SK-N-SH (cell line): ENCODE measurements around the gene EFTUD2. TPM values are rescaled to one million over a fixed set of nuclear protein-coding genes. Genes with fewer than 3 reads are reported as not detected.
"Not testable (repeated sequence)": the region's sequence is repeated elsewhere in the genome, so short reads cannot be mapped to it uniquely, and the experiment has no call there.

Experiments used
- CTCF ChIA-PET: fragments of 300-600, 350-600 bp; formaldehyde crosslinking; extraction: SDS; loops from one replicate; lab custom pipeline; 2021; lab: Yijun Ruan, JAX
- POLR2A ChIA-PET: fragments of 350-600 bp; sonication (Branson Sonifier 250); formaldehyde crosslinking; extraction: SDS; loops from one replicate; lab custom pipeline; 2020; ENCODE audit warnings: antibody characterized with exemption, inconsistent platforms; lab: Yijun Ruan, JAX
- DNase-seq: peaks from one replicate; pipeline ENCODE4 v3.0.0; 2012
- H2AFZ ChIP-seq: fragments of 200-600 bp; sonication (generic); 2 replicates; pipeline ENCODE4 v1.8.1; 2016; ENCODE audit warnings: antibody characterized with exemption, mild to moderate bottlenecking, low read depth
- H3F3A ChIP-seq: fragments of 200-600 bp; sonication (generic); replicated peaks from 2 replicates; pipeline ENCODE3; 2016; ENCODE audit warnings: antibody characterized with exemption, mild to moderate bottlenecking; ENCODE audit not compliant: insufficient read depth
- H3K27ac ChIP-seq, 2 experiments: fragments of 200-500 bp in 1 of 2; fragments of 200-600 bp in 1 of 2; sonication (Bioruptor generic) in 1 of 2; sonication (generic), shearing (Covaris generic) in 1 of 2; 2 replicates each; pipeline versions ENCODE4 v1.5.1 to v1.6.1; 2014 to 2016; ENCODE audit warnings: low read depth in 2 of 2, inconsistent platforms in 1 of 2, low read length in 1 of 2, mild to moderate bottlenecking in 1 of 2, mixed read lengths in 1 of 2
- H3K27me3 ChIP-seq: fragments of 200-600 bp; sonication (generic), shearing (Covaris generic); 2 replicates; pipeline ENCODE4 v1.6.1; 2016; ENCODE audit warnings: mixed run types; ENCODE audit not compliant: insufficient read depth
- H3K36me3 ChIP-seq, 2 experiments: fragments of 200-500 bp in 1 of 2; fragments of 200-600 bp in 1 of 2; sonication (Bioruptor generic) in 1 of 2; sonication (generic) in 1 of 2; replicated peaks in 1 of 2; 2 replicates each; pipeline versions ENCODE3 to v1.5.1; 2014 to 2016; ENCODE audit warnings: low read length in 1 of 2, mild to moderate bottlenecking in 1 of 2; ENCODE audit not compliant: insufficient read depth in 2 of 2, control insufficient read depth in 1 of 2
- H3K4me1 ChIP-seq, 2 experiments: fragments of 200-500 bp in 1 of 2; fragments of 200-600 bp in 1 of 2; sonication (Bioruptor generic) in 1 of 2; sonication (generic), shearing (Covaris generic) in 1 of 2; 2 replicates each; pipeline versions ENCODE4 v1.5.1 to v1.6.1; 2014 to 2016; ENCODE audit warnings: low read depth in 1 of 2, low read length in 1 of 2, mixed run types in 1 of 2; ENCODE audit not compliant: insufficient read depth in 2 of 2, control insufficient read depth in 1 of 2
- H3K4me2 ChIP-seq: fragments of 200-600 bp; sonication (generic), shearing (Covaris generic); 2 replicates; pipeline ENCODE4 v1.6.1; 2017; ENCODE audit warnings: mixed run types
- H3K4me3 ChIP-seq, 2 experiments: fragments of 200-500 bp in 1 of 2; fragments of 200-600 bp in 1 of 2; sonication (Bioruptor generic) in 1 of 2; sonication (generic), shearing (Covaris generic) in 1 of 2; 2 replicates each; pipeline versions ENCODE4 v1.5.1 to v1.8.1; 2014 to 2016; ENCODE audit warnings: low read depth in 2 of 2, inconsistent platforms in 1 of 2, low read length in 1 of 2, mild to moderate bottlenecking in 1 of 2, mixed read lengths in 1 of 2, moderate library complexity in 1 of 2
- H3K79me2 ChIP-seq: fragments of 200-600 bp; sonication (generic); 2 replicates; pipeline ENCODE4 v1.8.1; 2017; ENCODE audit warnings: mild to moderate bottlenecking; ENCODE audit not compliant: insufficient read depth
- H3K9ac ChIP-seq: fragments of 200-600 bp; sonication (generic); 2 replicates; pipeline ENCODE4 v1.6.1; 2017; ENCODE audit warnings: mixed run types
- H3K9me2 ChIP-seq: fragments of 200-600 bp; sonication (generic); 2 replicates; pipeline ENCODE4 v1.6.1; 2017; ENCODE audit warnings: mixed run types
- H3K9me3 ChIP-seq: fragments of 200-600 bp; sonication (generic); 2 replicates; pipeline ENCODE4 v1.6.1; 2017; ENCODE audit warnings: mixed run types, mild to moderate bottlenecking, moderate library complexity
- H4K20me1 ChIP-seq: fragments of 200-600 bp; sonication (generic); 2 replicates; pipeline ENCODE4 v1.6.1; 2017; ENCODE audit warnings: mild to moderate bottlenecking, mixed run types; ENCODE audit not compliant: insufficient read depth
- EZH2phosphoT487 ChIP-seq: fragments of 200-600 bp; sonication (generic); IDR thresholded peaks from 2 replicates; pipeline ENCODE4 v1.6.1; 2017; ENCODE audit warnings: low read depth, mixed run types, mild to moderate bottlenecking, antibody characterized with exemption, moderate library complexity, borderline replicate concordance
- FOXJ3 ChIP-seq: sonication (generic); formaldehyde crosslinking; IDR thresholded peaks from 2 replicates; pipeline ENCODE4 v1.5.1; 2020; ENCODE audit warnings: mild to moderate bottlenecking, missing genetic modification reagents
- FOXM1 ChIP-seq: IDR thresholded peaks from 2 replicates; pipeline ENCODE4 v1.4.0; 2012; ENCODE audit warnings: low read depth, mild to moderate bottlenecking
- JUND ChIP-seq: IDR thresholded peaks from 2 replicates; pipeline ENCODE4 v1.4.0; 2012
- MAX ChIP-seq: IDR thresholded peaks from 2 replicates; pipeline ENCODE4 v1.4.0; 2012; ENCODE audit warnings: low read depth
- MEF2A ChIP-seq: IDR thresholded peaks from 2 replicates; pipeline ENCODE4 v1.4.0; 2012; ENCODE audit warnings: low read depth, borderline replicate concordance
- NFIC ChIP-seq: IDR thresholded peaks from 2 replicates; pipeline ENCODE4 v1.4.0; 2012; ENCODE audit warnings: borderline replicate concordance
- PBX3 ChIP-seq: IDR thresholded peaks from 2 replicates; pipeline ENCODE4; 2012
- POLR2AphosphoS5 ChIP-seq: IDR thresholded peaks from 2 replicates; pipeline ENCODE4 v1.6.1; 2012; ENCODE audit warnings: low read depth, low read length
- RAD21 ChIP-seq: IDR thresholded peaks from 2 replicates; pipeline ENCODE4 v1.6.1; 2012; ENCODE audit warnings: mild to moderate bottlenecking, low read length
- REST ChIP-seq: IDR thresholded peaks from 2 replicates; pipeline ENCODE4 v1.6.1; 2012; ENCODE audit warnings: mild to moderate bottlenecking, low read depth, low read length, moderate library complexity
- RFX5 ChIP-seq: IDR thresholded peaks from 2 replicates; pipeline ENCODE4 v1.6.1; 2012; ENCODE audit warnings: mild to moderate bottlenecking, improper control_type of control experiment, low read length
- RXRA ChIP-seq: IDR thresholded peaks from 2 replicates; pipeline ENCODE4 v1.4.0; 2012; ENCODE audit warnings: low read depth, mild to moderate bottlenecking, borderline replicate concordance
- SIN3A ChIP-seq: IDR thresholded peaks from 2 replicates; pipeline ENCODE4 v1.6.1; 2012; ENCODE audit warnings: low read depth, mild to moderate bottlenecking, low read length, moderate library complexity, borderline replicate concordance
- SMC3 ChIP-seq: IDR thresholded peaks from 2 replicates; pipeline ENCODE4 v1.6.1; 2012; ENCODE audit warnings: low read depth, low read length, improper control_type of control experiment
- WGBS: methylation state at CpG from one replicate; pipeline ENCODE4 v1.1.6; 2017; ENCODE audit warnings: low lambda C conversion rate; 5-methylcytosine and 5-hydroxymethylcytosine counted together
- polyA plus RNA-seq, 3 experiments: library from polyadenylated mRNA; depleted of rRNA; stranded (reverse); fragments of >200 nt; gene quantifications; 2 replicates each; pipeline ENCODE4 v1.2.3, GENCODE V29; 2012
- TF ChIP-seq, protein P1 (sequence below): fragments of 200-600 bp; sonication (generic); IDR thresholded peaks from 2 replicates; pipeline ENCODE4 v1.6.1; 2017; ENCODE audit warnings: antibody characterized with exemption, mild to moderate bottlenecking, moderate library complexity

The EFTUD2 gene
- polyA plus RNA-seq, 1 of the 3 experiments (the other 2 are of a cell fraction) = 82.9 TPM

- TF ChIP-seq RFX5 (peak; percentile 68), RXRA (no peak), JUND (no peak), FOXM1 (peak; percentile 99), RAD21 (peak; percentile 9; the same call in 1 of the 2 replicates), FOXJ3 (CRISPR knock-in tag) (no peak), MAX (0 out of 2 replicates have a peak, but pooled peaks have one; percentile 45), REST (peak; percentile 70)
These were observed 48.4 kb upstream of the EFTUD2 start, which contains the start of gene KIF18B (continued) for GRCh38 chr17:44947461-44948314.

DNA sequence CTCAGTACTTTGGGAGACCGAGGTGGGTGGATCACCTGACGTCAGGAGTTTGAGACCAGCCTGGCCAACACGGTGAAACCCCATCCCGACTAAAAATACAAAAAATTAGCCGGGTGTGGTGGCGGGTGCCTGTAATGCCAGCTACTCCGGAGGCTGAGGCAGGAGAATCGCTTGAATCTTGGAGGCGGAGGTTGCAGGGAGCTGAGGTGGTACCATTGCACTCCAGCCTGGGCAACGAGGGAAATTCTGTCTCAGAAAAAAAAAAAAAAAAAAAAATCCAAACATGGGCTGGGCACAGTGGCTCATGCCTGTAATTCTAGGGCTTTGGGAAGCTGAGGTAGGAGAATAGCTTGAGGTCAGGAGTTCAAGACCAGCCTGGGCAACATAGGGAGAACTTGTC is 46.4 kb upstream of the EFTUD2 start:
- peaks cover 0 to 16% of the 10 kb centered on the region in 2 experiments for H3K36me3 ChIP-seq
- H3K79me2 ChIP-seq = peaks cover 69% of the 10 kb centered on the region
- H3K9me3 ChIP-seq, H3K27me3 ChIP-seq, H3K4me2 ChIP-seq, H3K9me2 ChIP-seq, DNase-seq, H2AFZ ChIP-seq, H3K27ac ChIP-seq, H3K4me3 ChIP-seq, POLR2A ChIA-PET, H3K9ac ChIP-seq, H4K20me1 ChIP-seq: not testable (repeated sequence)
- H3F3A ChIP-seq = peaks cover 20% of the 10 kb centered on the region
- 93% methylated on average over 10 of the region's 10 CpGs for WGBS
- H3K4me1 ChIP-seq = peaks cover 0 to 19% of the 10 kb centered on the region in 2 experiments; a peak in 1 of 4 replicates
- CTCF ChIA-PET = interaction anchor here (1.8 to 2.7 kb wide), 3 partner anchors 25 to 190 kb away, joined by 5 to 19 read pairs (median 7); partner anchors contain the start of gene ACBD4

DNA sequence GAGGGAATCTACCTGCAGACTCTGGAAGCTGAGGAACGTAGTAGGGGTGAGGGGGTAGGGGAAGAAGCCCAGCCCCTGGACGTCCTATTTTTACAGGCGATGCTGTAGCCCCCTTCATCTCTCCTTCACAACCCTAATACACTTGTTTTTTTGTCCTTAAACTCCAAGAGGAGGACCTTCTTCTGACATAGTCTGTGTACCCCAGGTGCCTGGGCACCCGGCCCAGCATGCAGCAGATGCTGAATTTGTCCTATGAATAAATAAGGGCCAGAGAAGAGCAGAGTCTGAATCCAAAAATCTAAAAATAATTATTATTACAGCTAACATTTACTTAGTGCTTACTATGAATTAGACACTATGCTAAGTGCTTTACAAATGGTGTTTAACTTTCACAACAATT is 43.2 kb upstream of the EFTUD2 start:
- H3K9me3 ChIP-seq = no peaks in the 10 kb centered on the region
- H2AFZ ChIP-seq = no peak overlapping the region
- peaks cover 7 to 36% of the 10 kb centered on the region in 2 experiments for H3K36me3 ChIP-seq
- no peak overlapping the region for H3K9ac ChIP-seq
- H3F3A ChIP-seq = peaks cover 31% of the 10 kb centered on the region
- H3K4me3 ChIP-seq = no peak overlapping the region
- 89% methylated on average over 4 of the region's 4 CpGs for WGBS
- peaks cover 0 to 15% of the 10 kb centered on the region in 2 experiments; a peak in 1 of 4 replicates for H3K4me1 ChIP-seq
- peak; percentile 10 for DNase-seq
- H4K20me1 ChIP-seq = no peaks in the 10 kb centered on the region; the same call in 1 of the 2 replicates
- H3K27me3 ChIP-seq = no peaks in the 10 kb centered on the region
- POLR2A ChIA-PET = no interaction called here
- peaks cover 100% of the 10 kb centered on the region for H3K79me2 ChIP-seq
- H3K4me2 ChIP-seq = no peak overlapping the region
- CTCF ChIA-PET = interaction anchor here (1.0 to 2.9 kb wide), 6 partner anchors 18 to 193 kb away, joined by 3 to 16 read pairs (median 5); partner anchors contain the start of gene ACBD4
- H3K27ac ChIP-seq = peak overlapping the region in 1 of 2 experiments; percentile 56; a peak in 2 of 4 replicates
- no peaks in the 10 kb centered on the region for H3K9me2 ChIP-seq
- TF ChIP-seq SMC3 (no peak), POLR2AphosphoS5 (no peak), MEF2A (no peak), PBX3 (no peak), SIN3A (no peak), NFIC (no peak), RAD21 (no peak), EZH2phosphoT487 (no peak), FOXJ3 (CRISPR knock-in tag) (no peak), RXRA (no peak), JUND (no peak), FOXM1 (no peak)
- TF ChIP-seq, protein P1, sequence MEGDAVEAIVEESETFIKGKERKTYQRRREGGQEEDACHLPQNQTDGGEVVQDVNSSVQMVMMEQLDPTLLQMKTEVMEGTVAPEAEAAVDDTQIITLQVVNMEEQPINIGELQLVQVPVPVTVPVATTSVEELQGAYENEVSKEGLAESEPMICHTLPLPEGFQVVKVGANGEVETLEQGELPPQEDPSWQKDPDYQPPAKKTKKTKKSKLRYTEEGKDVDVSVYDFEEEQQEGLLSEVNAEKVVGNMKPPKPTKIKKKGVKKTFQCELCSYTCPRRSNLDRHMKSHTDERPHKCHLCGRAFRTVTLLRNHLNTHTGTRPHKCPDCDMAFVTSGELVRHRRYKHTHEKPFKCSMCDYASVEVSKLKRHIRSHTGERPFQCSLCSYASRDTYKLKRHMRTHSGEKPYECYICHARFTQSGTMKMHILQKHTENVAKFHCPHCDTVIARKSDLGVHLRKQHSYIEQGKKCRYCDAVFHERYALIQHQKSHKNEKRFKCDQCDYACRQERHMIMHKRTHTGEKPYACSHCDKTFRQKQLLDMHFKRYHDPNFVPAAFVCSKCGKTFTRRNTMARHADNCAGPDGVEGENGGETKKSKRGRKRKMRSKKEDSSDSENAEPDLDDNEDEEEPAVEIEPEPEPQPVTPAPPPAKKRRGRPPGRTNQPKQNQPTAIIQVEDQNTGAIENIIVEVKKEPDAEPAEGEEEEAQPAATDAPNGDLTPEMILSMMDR = no peak
